SK-N-SH (cell line): Measurements from ENCODE around the gene HPRT1. TPM values are rescaled to one million over a fixed set of nuclear protein-coding genes. Genes with fewer than 3 reads are reported as not detected.

Source experiments
- CTCF ChIA-PET: fragments of 300-600, 350-600 bp; formaldehyde crosslinking; extraction: SDS; loops from one replicate; lab custom pipeline; 2021; lab: Yijun Ruan, JAX
- POLR2A ChIA-PET: fragments of 350-600 bp; sonication (Branson Sonifier 250); formaldehyde crosslinking; extraction: SDS; loops from one replicate; lab custom pipeline; 2020; ENCODE audit warnings: antibody characterized with exemption, inconsistent platforms; lab: Yijun Ruan, JAX
- DNase-seq: peaks from one replicate; pipeline ENCODE4 v3.0.0; 2012
- H2AFZ ChIP-seq: fragments of 200-600 bp; sonication (generic); 2 replicates; pipeline ENCODE4 v1.8.1; 2016; ENCODE audit warnings: antibody characterized with exemption, mild to moderate bottlenecking, low read depth
- H3F3A ChIP-seq: fragments of 200-600 bp; sonication (generic); replicated peaks from 2 replicates; pipeline ENCODE3; 2016; ENCODE audit warnings: antibody characterized with exemption, mild to moderate bottlenecking; ENCODE audit not compliant: insufficient read depth
- H3K27ac ChIP-seq, 2 experiments: fragments of 200-500 bp in 1 of 2; fragments of 200-600 bp in 1 of 2; sonication (Bioruptor generic) in 1 of 2; sonication (generic), shearing (Covaris generic) in 1 of 2; 2 replicates each; pipeline versions ENCODE4 v1.5.1 to v1.6.1; 2014 to 2016; ENCODE audit warnings: low read depth in 2 of 2, inconsistent platforms in 1 of 2, low read length in 1 of 2, mild to moderate bottlenecking in 1 of 2, mixed read lengths in 1 of 2
- H3K27me3 ChIP-seq: fragments of 200-600 bp; sonication (generic), shearing (Covaris generic); 2 replicates; pipeline ENCODE4 v1.6.1; 2016; ENCODE audit warnings: mixed run types; ENCODE audit not compliant: insufficient read depth
- H3K36me3 ChIP-seq, 2 experiments: fragments of 200-500 bp in 1 of 2; fragments of 200-600 bp in 1 of 2; sonication (Bioruptor generic) in 1 of 2; sonication (generic) in 1 of 2; replicated peaks in 1 of 2; 2 replicates each; pipeline versions ENCODE3 to v1.5.1; 2014 to 2016; ENCODE audit warnings: low read length in 1 of 2, mild to moderate bottlenecking in 1 of 2; ENCODE audit not compliant: insufficient read depth in 2 of 2, control insufficient read depth in 1 of 2
- H3K4me1 ChIP-seq, 2 experiments: fragments of 200-500 bp in 1 of 2; fragments of 200-600 bp in 1 of 2; sonication (Bioruptor generic) in 1 of 2; sonication (generic), shearing (Covaris generic) in 1 of 2; 2 replicates each; pipeline versions ENCODE4 v1.5.1 to v1.6.1; 2014 to 2016; ENCODE audit warnings: low read depth in 1 of 2, low read length in 1 of 2, mixed run types in 1 of 2; ENCODE audit not compliant: insufficient read depth in 2 of 2, control insufficient read depth in 1 of 2
- H3K4me2 ChIP-seq: fragments of 200-600 bp; sonication (generic), shearing (Covaris generic); 2 replicates; pipeline ENCODE4 v1.6.1; 2017; ENCODE audit warnings: mixed run types
- H3K4me3 ChIP-seq, 2 experiments: fragments of 200-500 bp in 1 of 2; fragments of 200-600 bp in 1 of 2; sonication (Bioruptor generic) in 1 of 2; sonication (generic), shearing (Covaris generic) in 1 of 2; 2 replicates each; pipeline versions ENCODE4 v1.5.1 to v1.8.1; 2014 to 2016; ENCODE audit warnings: low read depth in 2 of 2, inconsistent platforms in 1 of 2, low read length in 1 of 2, mild to moderate bottlenecking in 1 of 2, mixed read lengths in 1 of 2, moderate library complexity in 1 of 2
- H3K79me2 ChIP-seq: fragments of 200-600 bp; sonication (generic); 2 replicates; pipeline ENCODE4 v1.8.1; 2017; ENCODE audit warnings: mild to moderate bottlenecking; ENCODE audit not compliant: insufficient read depth
- H3K9ac ChIP-seq: fragments of 200-600 bp; sonication (generic); 2 replicates; pipeline ENCODE4 v1.6.1; 2017; ENCODE audit warnings: mixed run types
- H3K9me2 ChIP-seq: fragments of 200-600 bp; sonication (generic); 2 replicates; pipeline ENCODE4 v1.6.1; 2017; ENCODE audit warnings: mixed run types
- H3K9me3 ChIP-seq: fragments of 200-600 bp; sonication (generic); 2 replicates; pipeline ENCODE4 v1.6.1; 2017; ENCODE audit warnings: mixed run types, mild to moderate bottlenecking, moderate library complexity
- H4K20me1 ChIP-seq: fragments of 200-600 bp; sonication (generic); 2 replicates; pipeline ENCODE4 v1.6.1; 2017; ENCODE audit warnings: mild to moderate bottlenecking, mixed run types; ENCODE audit not compliant: insufficient read depth
- EZH2phosphoT487 ChIP-seq: fragments of 200-600 bp; sonication (generic); IDR thresholded peaks from 2 replicates; pipeline ENCODE4 v1.6.1; 2017; ENCODE audit warnings: low read depth, mixed run types, mild to moderate bottlenecking, antibody characterized with exemption, moderate library complexity, borderline replicate concordance
- FOSL2 ChIP-seq: IDR thresholded peaks from 2 replicates; pipeline ENCODE4 v1.4.0; 2012; ENCODE audit warnings: low read depth, mild to moderate bottlenecking, moderate library complexity, borderline replicate concordance
- FOXM1 ChIP-seq: IDR thresholded peaks from 2 replicates; pipeline ENCODE4 v1.4.0; 2012; ENCODE audit warnings: low read depth, mild to moderate bottlenecking
- GATA2 ChIP-seq: sonication (generic); formaldehyde crosslinking; IDR thresholded peaks from 2 replicates; pipeline ENCODE4 v1.5.0; 2020; ENCODE audit warnings: mild to moderate bottlenecking, missing genetic modification reagents
- JUND ChIP-seq: IDR thresholded peaks from 2 replicates; pipeline ENCODE4 v1.4.0; 2012
- MEF2A ChIP-seq: IDR thresholded peaks from 2 replicates; pipeline ENCODE4 v1.4.0; 2012; ENCODE audit warnings: low read depth, borderline replicate concordance
- MXI1 ChIP-seq: IDR thresholded peaks from 2 replicates; pipeline ENCODE4 v1.6.1; 2012; ENCODE audit warnings: mild to moderate bottlenecking, low read depth, low read length, improper control_type of control experiment
- NFIC ChIP-seq: IDR thresholded peaks from 2 replicates; pipeline ENCODE4 v1.4.0; 2012; ENCODE audit warnings: borderline replicate concordance
- NRF1 ChIP-seq: IDR thresholded peaks from 2 replicates; pipeline ENCODE4 v1.6.1; 2012; ENCODE audit warnings: low read depth, mild to moderate bottlenecking, low read length
- POLR2AphosphoS5 ChIP-seq: IDR thresholded peaks from 2 replicates; pipeline ENCODE4 v1.6.1; 2012; ENCODE audit warnings: low read depth, low read length
- RAD21 ChIP-seq: IDR thresholded peaks from 2 replicates; pipeline ENCODE4 v1.6.1; 2012; ENCODE audit warnings: mild to moderate bottlenecking, low read length
- RFX5 ChIP-seq: IDR thresholded peaks from 2 replicates; pipeline ENCODE4 v1.6.1; 2012; ENCODE audit warnings: mild to moderate bottlenecking, improper control_type of control experiment, low read length
- RXRA ChIP-seq: IDR thresholded peaks from 2 replicates; pipeline ENCODE4 v1.4.0; 2012; ENCODE audit warnings: low read depth, mild to moderate bottlenecking, borderline replicate concordance
- SIN3A ChIP-seq: IDR thresholded peaks from 2 replicates; pipeline ENCODE4 v1.6.1; 2012; ENCODE audit warnings: low read depth, mild to moderate bottlenecking, low read length, moderate library complexity, borderline replicate concordance
- SMC3 ChIP-seq: IDR thresholded peaks from 2 replicates; pipeline ENCODE4 v1.6.1; 2012; ENCODE audit warnings: low read depth, low read length, improper control_type of control experiment
- TEAD4 ChIP-seq: IDR thresholded peaks from 2 replicates; pipeline ENCODE4 v1.4.0; 2012; ENCODE audit warnings: mild to moderate bottlenecking, borderline replicate concordance; ENCODE audit not compliant: insufficient read depth
- YY1 ChIP-seq: IDR thresholded peaks from 2 replicates; pipeline ENCODE4 v1.4.0; 2012; ENCODE audit warnings: low read depth, mild to moderate bottlenecking
- WGBS: methylation state at CpG from one replicate; pipeline ENCODE4 v1.1.6; 2017; ENCODE audit warnings: low lambda C conversion rate; 5-methylcytosine and 5-hydroxymethylcytosine counted together
- polyA plus RNA-seq, 3 experiments: library from polyadenylated mRNA; depleted of rRNA; stranded (reverse); fragments of >200 nt; gene quantifications; 2 replicates each; pipeline ENCODE4 v1.2.3, GENCODE V29; 2012
- TF ChIP-seq, protein P1 (sequence below): fragments of 150-350 bp; IDR thresholded peaks from 2 replicates; pipeline ENCODE4 v1.6.1; 2017; ENCODE audit warnings: antibody characterized with exemption, low read length, low read depth, borderline replicate concordance
- TF ChIP-seq, protein P2 (sequence below): IDR thresholded peaks from 2 replicates; pipeline ENCODE4 v1.4.0; 2012; ENCODE audit warnings: low read depth
- TF ChIP-seq, protein P3 (sequence below): IDR thresholded peaks from 2 replicates; pipeline ENCODE4; 2012

HPRT1 gene
- polyA plus RNA-seq, 1 of the 3 experiments (the other 2 are of a cell fraction): 42.3 TPM

DNA sequence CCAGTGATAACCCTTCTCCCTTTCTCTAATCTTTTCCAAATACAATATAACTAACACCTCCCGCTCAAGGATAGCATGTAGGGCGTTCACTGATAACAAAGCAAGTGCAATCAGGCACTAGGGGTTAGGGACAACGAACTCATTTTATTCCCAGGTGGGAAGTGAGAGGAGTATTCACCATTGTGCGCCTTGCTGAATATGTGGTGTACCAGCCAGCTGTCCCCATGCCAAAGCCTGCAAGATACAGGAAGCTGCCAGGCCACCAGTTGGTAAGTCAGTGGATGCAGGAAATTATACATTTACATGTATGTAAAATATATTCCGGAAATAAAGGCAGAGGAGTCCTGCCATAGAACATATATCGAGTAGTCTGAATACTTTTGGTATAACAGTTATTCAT lies 6.3 kb upstream of the HPRT1 start:
- Histone ChIP-seq H3K9me2 (no peaks in the 10 kb centered on the region), H2AFZ (no peak overlapping the region), H3K27me3 (peaks cover 11% of the 10 kb centered on the region; the same call in 1 of the 2 replicates), H4K20me1 (no peaks in the 10 kb centered on the region), H3K4me3 (no peak overlapping the region), H3K9me3 (no peaks in the 10 kb centered on the region), H3K9ac (no peak overlapping the region), H3K4me2 (no peak overlapping the region), H3K36me3 (no peaks in the 10 kb centered on the region), H3K79me2 (no peaks in the 10 kb centered on the region), H3K4me1 (no peaks in the 10 kb centered on the region), H3K27ac (no peak overlapping the region), H3F3A (no peaks in the 10 kb centered on the region)
- ChIA-PET CTCF (no interaction called here), POLR2A (no interaction called here)
- TF ChIP-seq YY1 (no peak), FOSL2 (no peak), MXI1 (no peak), EZH2phosphoT487 (no peak), FOXM1 (no peak), SMC3 (no peak), SIN3A (no peak), MEF2A (no peak), RXRA (no peak), JUND (no peak), RFX5 (no peak), GATA2 (no peak), NFIC (no peak), RAD21 (no peak), POLR2AphosphoS5 (no peak), NRF1 (no peak), TEAD4 (no peak)
- TF ChIP-seq, protein P1, sequence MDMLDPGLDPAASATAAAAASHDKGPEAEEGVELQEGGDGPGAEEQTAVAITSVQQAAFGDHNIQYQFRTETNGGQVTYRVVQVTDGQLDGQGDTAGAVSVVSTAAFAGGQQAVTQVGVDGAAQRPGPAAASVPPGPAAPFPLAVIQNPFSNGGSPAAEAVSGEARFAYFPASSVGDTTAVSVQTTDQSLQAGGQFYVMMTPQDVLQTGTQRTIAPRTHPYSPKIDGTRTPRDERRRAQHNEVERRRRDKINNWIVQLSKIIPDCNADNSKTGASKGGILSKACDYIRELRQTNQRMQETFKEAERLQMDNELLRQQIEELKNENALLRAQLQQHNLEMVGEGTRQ: no peak
- TF ChIP-seq, protein P2, sequence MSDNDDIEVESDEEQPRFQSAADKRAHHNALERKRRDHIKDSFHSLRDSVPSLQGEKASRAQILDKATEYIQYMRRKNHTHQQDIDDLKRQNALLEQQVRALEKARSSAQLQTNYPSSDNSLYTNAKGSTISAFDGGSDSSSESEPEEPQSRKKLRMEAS: no peak
- 57% methylated on average over 6 of the region's 6 CpGs for WGBS
- DNase-seq: no peak

DNA sequence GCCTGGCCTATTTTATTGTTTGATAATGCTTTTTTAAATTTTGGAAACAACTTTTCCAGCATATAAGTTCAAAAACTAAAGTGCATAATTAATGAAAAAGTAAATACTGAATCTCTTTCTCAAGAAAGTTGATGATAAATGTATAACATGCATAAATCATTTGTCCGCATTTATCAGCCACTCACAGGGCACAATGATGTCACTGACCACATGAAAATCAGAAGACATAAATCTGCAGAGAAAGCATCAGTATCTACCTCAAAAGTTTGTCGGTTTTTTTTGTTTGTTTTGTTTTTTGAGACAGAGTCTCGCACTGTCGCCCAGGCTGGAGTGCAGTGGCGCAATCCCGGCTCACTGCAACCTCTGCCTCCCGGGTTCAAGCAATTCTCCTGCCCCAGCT lies 5.5 kb upstream of the HPRT1 start:
- 48% methylated on average over 7 of the region's 7 CpGs for WGBS
- Histone ChIP-seq H3K36me3 (no peaks in the 10 kb centered on the region), H2AFZ (no peak overlapping the region), H3K9ac (no peak overlapping the region), H3K79me2 (no peaks in the 10 kb centered on the region), H3F3A (no peaks in the 10 kb centered on the region), H3K4me1 (no peaks in the 10 kb centered on the region), H3K9me2 (no peaks in the 10 kb centered on the region), H3K4me3 (no peak overlapping the region), H3K27ac (no peak overlapping the region), H3K4me2 (no peak overlapping the region), H4K20me1 (no peaks in the 10 kb centered on the region), H3K27me3 (peaks cover 11% of the 10 kb centered on the region; the same call in 1 of the 2 replicates), H3K9me3 (no peaks in the 10 kb centered on the region)
- ChIA-PET CTCF (no interaction called here), POLR2A (no interaction called here)
- DNase-seq: no peak
- TF ChIP-seq NFIC (no peak), SMC3 (no peak), YY1 (no peak), NRF1 (no peak)
- TF ChIP-seq, protein P3, sequence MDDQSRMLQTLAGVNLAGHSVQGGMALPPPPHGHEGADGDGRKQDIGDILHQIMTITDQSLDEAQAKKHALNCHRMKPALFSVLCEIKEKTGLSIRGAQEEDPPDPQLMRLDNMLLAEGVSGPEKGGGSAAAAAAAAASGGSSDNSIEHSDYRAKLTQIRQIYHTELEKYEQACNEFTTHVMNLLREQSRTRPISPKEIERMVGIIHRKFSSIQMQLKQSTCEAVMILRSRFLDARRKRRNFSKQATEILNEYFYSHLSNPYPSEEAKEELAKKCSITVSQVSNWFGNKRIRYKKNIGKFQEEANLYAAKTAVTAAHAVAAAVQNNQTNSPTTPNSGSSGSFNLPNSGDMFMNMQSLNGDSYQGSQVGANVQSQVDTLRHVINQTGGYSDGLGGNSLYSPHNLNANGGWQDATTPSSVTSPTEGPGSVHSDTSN: no peak
